K562 (cell line): ENCODE measurements around the gene UBA52. TPM values are rescaled to one million over a fixed set of nuclear protein-coding genes. Genes with fewer than 3 reads are reported as not detected.

ENCODE experiments used
- CBX5 ChIP-seq: IDR thresholded peaks from 2 replicates; pipeline ENCODE4 v1.6.1; 2014; ENCODE audit warnings: low read depth, borderline replicate concordance
- CHAMP1 ChIP-seq: fragments of 450-650 bp; IDR thresholded peaks from 2 replicates; pipeline ENCODE4 v1.6.1; 2016; ENCODE audit warnings: mild to moderate bottlenecking
- CSDE1 ChIP-seq, 2 experiments: fragments of 450-650 bp; IDR thresholded peaks; 2 replicates each; pipeline ENCODE4 v1.6.1; 2016; ENCODE audit warnings: mild to moderate bottlenecking in 1 of 2
- EHMT2 ChIP-seq: fragments of 450-650 bp; IDR thresholded peaks from 2 replicates; pipeline ENCODE4 v1.6.1; 2018; ENCODE audit warnings: antibody characterized with exemption
- FOS ChIP-seq: IDR thresholded peaks from 3 replicates; pipeline ENCODE4 v1.6.1; 2011; ENCODE audit not compliant: insufficient read length; ENCODE audit errors: extremely low read depth
- GTF2F1 ChIP-seq: IDR thresholded peaks from 2 replicates; pipeline ENCODE4 v1.6.1; 2011; ENCODE audit warnings: low read depth, low read length, improper control_type of control experiment
- HDAC1 ChIP-seq, 2 experiments: fragments of 450-650 bp; IDR thresholded peaks; 2 replicates each; pipeline ENCODE4 v1.6.1; 2016 to 2017; ENCODE audit warnings: inconsistent platforms in 1 of 2, mild to moderate bottlenecking in 1 of 2, moderate library complexity in 1 of 2
- MCM5 ChIP-seq: fragments of 450-650 bp; IDR thresholded peaks from 2 replicates; pipeline ENCODE4 v1.6.1; 2016; ENCODE audit warnings: low read depth
- PTTG1 ChIP-seq: fragments of 450-650 bp; IDR thresholded peaks from 2 replicates; pipeline ENCODE4 v1.6.1; 2016; ENCODE audit warnings: low read depth, mild to moderate bottlenecking, missing genetic modification characterization, missing compliant biosample characterization
- RERE ChIP-seq: sonication (generic); formaldehyde crosslinking; IDR thresholded peaks from 2 replicates; pipeline ENCODE4 v1.8.0; 2023; ENCODE audit warnings: missing genetic modification reagents, mild to moderate bottlenecking, borderline replicate concordance
- SMC3 ChIP-seq: conservative IDR thresholded peaks from 2 replicates; pipeline ENCODE4 v1.6.1; 2011; ENCODE audit warnings: low read depth, low read length, improper control_type of control experiment; ENCODE audit not compliant: insufficient read depth
- SNIP1 ChIP-seq: fragments of 450-650 bp; IDR thresholded peaks from 2 replicates; pipeline ENCODE4 v1.7.1; 2017; ENCODE audit warnings: low read depth, mild to moderate bottlenecking
- SP2 ChIP-seq: IDR thresholded peaks from 2 replicates; pipeline ENCODE4 v1.6.1; 2011; ENCODE audit warnings: mild to moderate bottlenecking, low read depth, low read length, moderate library complexity; ENCODE audit not compliant: poor library complexity, severe bottlenecking; ENCODE audit errors: extremely low read depth
- XRCC5 ChIP-seq: fragments of 200-400 bp; formaldehyde crosslinking; IDR thresholded peaks from 2 replicates; pipeline ENCODE4 v1.6.1; 2017; ENCODE audit warnings: low read depth, mild to moderate bottlenecking, low read length
- ZBTB34 ChIP-seq: fragments of 250-450 bp; sonication (Bioruptor Pico); IDR thresholded peaks from 2 replicates; pipeline ENCODE4 v1.8.0; 2021; ENCODE audit warnings: mild to moderate bottlenecking, moderate library complexity
- ZFP91 ChIP-seq: sonication (generic); formaldehyde crosslinking; IDR thresholded peaks from 2 replicates; pipeline ENCODE4 v1.8.0; 2022; ENCODE audit warnings: mild to moderate bottlenecking, missing genetic modification reagents
- ZNF316 ChIP-seq: fragments of 450-650 bp; IDR thresholded peaks from 2 replicates; pipeline ENCODE4 v1.6.1; 2016
- ZNF408 ChIP-seq: fragments of 250-450 bp; sonication (Bioruptor Pico); IDR thresholded peaks from 2 replicates; pipeline ENCODE4 v1.4.0; 2020; ENCODE audit warnings: low read depth, mild to moderate bottlenecking, moderate library complexity
- ZNF507 ChIP-seq: conservative IDR thresholded peaks from 2 replicates; pipeline ENCODE4 v1.6.1; 2017; ENCODE audit warnings: missing genetic modification characterization, missing compliant biosample characterization
- polyA plus RNA-seq, 8 experiments: library from polyadenylated mRNA; depleted of rRNA in 4 of 8; stranded (reverse) in 5 of 8; unstranded in 3 of 8; fragments of >200 nt; fragmentation: Nextera tagmentation in 2 of 8; fragmentation: Illumina TruSeq in 1 of 8; extraction: Ambion mirVana in 2 of 8; extraction: Trizol in 1 of 8; gene quantifications; 2 replicates each; pipeline versions ENCODE4 v1.2.1 to v1.2.3, GENCODE V29; 2011 to 2014; ENCODE audit warnings: inconsistent platforms in 1 of 8, missing spikeins in 1 of 8
- total RNA-seq, 7 experiments: library from RNA; depleted of rRNA in 6 of 7; stranded (reverse); fragments of >200 nt in 6 of 7; fragmentation: Illumina TruSeq in 2 of 7; extraction: Trizol in 2 of 7; gene quantifications; 2 replicates each; pipeline versions ENCODE4 v1.2.1 to v1.2.3, GENCODE V29; 2011 to 2021; ENCODE audit warnings: low replicate concordance in 1 of 7

The UBA52 gene
- total and polyA plus RNA-seq, 9 of the 15 experiments (the other 6 are each of a cell fraction or from before 2014, with no cell fraction given), result 1,110 to 2,751 (median 1,733) TPM

GRCh38 chr19:18587962-18588610, 16.4 kb downstream of the UBA52 start (continued):
- TF ChIP-seq CHAMP1 (no peak), SMC3 (no peak), ZNF507 (tag) (no peak), ZBTB34 (CRISPR knock-in tag) (no peak), SP2 (no peak), ZFP91 (CRISPR knock-in tag) (no peak), FOS (no peak), ZNF408 (CRISPR knock-in tag) (no peak), CBX5 (no peak), MCM5 (no peak), CSDE1 (IDR thresholded peaks at IDR 0.05) (no peak), PTTG1 (tag) (no peak), GTF2F1 (no peak), HDAC1 (IDR thresholded peaks at IDR 0.05) (no peak), ZNF316 (no peak), RERE (CRISPR knock-in tag) (no peak), SNIP1 (no peak), EHMT2 (no peak), XRCC5 (no peak)
